Sigmoid colon (tissue), 7 donors: ENCODE measurements around the gene INVS. TPM values are rescaled to one million over a fixed set of nuclear protein-coding genes. Genes with fewer than 3 reads are reported as not detected.
A peak's percentile ranks its signal among the peaks of the same experiment; 100 is the strongest.
"Not testable (repeated sequence)": the region's sequence is repeated elsewhere in the genome, so short reads cannot be mapped to it uniquely, and the experiment has no call there.

Source experiments
- DNase-seq: peaks from one replicate; pipeline ENCODE4 v3.0.0-alpha.2; 2019
- H3K27ac ChIP-seq, 4 donors: fragments of 200-600 bp; sonication (generic); one replicate each; pipeline ENCODE4 v1.5.1; 2016 to 2019; ENCODE audit warnings: mild to moderate bottlenecking in 1 of 4
- H3K27me3 ChIP-seq, 3 donors: fragments of 200-600 bp; sonication (generic); one replicate each; pipeline ENCODE4 v1.5.1; 2019; ENCODE audit warnings: mild to moderate bottlenecking in 1 of 3
- H3K36me3 ChIP-seq, 4 donors: fragments of 200-600 bp; sonication (generic); one replicate each; pipeline ENCODE4 v1.5.1; 2016 to 2019
- H3K4me1 ChIP-seq, 4 donors: fragments of 200-600 bp; sonication (generic); one replicate each; pipeline ENCODE4 v1.5.1; 2017 to 2019
- H3K4me3 ChIP-seq, 4 donors: fragments of 200-600 bp; sonication (generic); one replicate each; pipeline ENCODE4 v1.5.1; 2017 to 2019; ENCODE audit warnings: mild to moderate bottlenecking in 2 of 4, moderate library complexity in 1 of 4
- H3K9me3 ChIP-seq, 4 donors: fragments of 200-600 bp in 3 of 4; sonication (generic) in 3 of 4; one replicate each; pipeline versions ENCODE4 v1.5.1 to v1.6.1; 2013 to 2019
- CTCF ChIP-seq, 4 experiments: fragments of 450-650 bp in 3 of 4; fragments of 200-600 bp in 1 of 4; IDR thresholded peaks; one replicate each; pipeline ENCODE4 v1.5.1; 2016 to 2019; ENCODE audit warnings: antibody characterized with exemption in 4 of 4, mild to moderate bottlenecking in 3 of 4, moderate library complexity in 2 of 4
- EP300 ChIP-seq, 4 donors: sonication (generic); formaldehyde crosslinking; IDR thresholded peaks; one replicate each; pipeline ENCODE4 v1.6.1; 2017; ENCODE audit warnings: antibody characterized with exemption in 4 of 4
- POLR2A ChIP-seq, 2 donors: fragments of 450-650 bp; IDR thresholded peaks; one replicate each; pipeline ENCODE4 v1.6.1; 2016; ENCODE audit warnings: antibody characterized with exemption in 2 of 2, mild to moderate bottlenecking in 2 of 2, moderate library complexity in 2 of 2
- POLR2AphosphoS5 ChIP-seq, 4 donors: sonication (generic); formaldehyde crosslinking; IDR thresholded peaks; one replicate each; pipeline ENCODE4 v1.6.1; 2017; ENCODE audit warnings: antibody characterized with exemption in 4 of 4
- WGBS, 2 donors: extraction: QIAGEN DNeasy Blood & Tissue Kit; methylation state at CpG; one replicate each; pipeline ENCODE4 v1.1.7; 2013; 5-methylcytosine and 5-hydroxymethylcytosine counted together
- intact Hi-C: fragments of 100-400 bp; cut with DNase I; formaldehyde crosslinking; loops from one replicate; pipeline ENCODE4 v1.15.1; 2023
- polyA plus RNA-seq, 3 donors: library from polyadenylated mRNA; stranded (reverse); fragments of 200-250 nt; gene quantifications; one replicate each; pipeline ENCODE4 v1.2.3, GENCODE V29; 2013
- total RNA-seq, 4 donors: library from RNA; depleted of rRNA; stranded (reverse); fragments of >200 nt; gene quantifications; one replicate each; pipeline ENCODE4 v1.1.0, GENCODE V29; 2016
- donor health status: healthy with polysubstance abuse.
- donor health status: Bipolar disorder and iron deficiency.
- donor health status: healthy.

The INVS gene
- total and polyA plus RNA-seq, 7 donors: 1.2 to 41.3 (median 27.4) TPM

- no peak for TF ChIP-seq EP300 (IDR thresholded peaks at IDR 0.05)
- TF ChIP-seq POLR2AphosphoS5 (IDR thresholded peaks at IDR 0.05): no peak
- no peak for TF ChIP-seq POLR2A (IDR thresholded peaks at IDR 0.05)
- peak in 3 of 4 experiments; percentile 14 to 63 (median 50) for TF ChIP-seq CTCF (IDR thresholded peaks at IDR 0.05)
- Histone ChIP-seq H3K9me3 (no peaks in the 10 kb centered on the region), H3K36me3 (peaks cover 0 to 65% (median 4%) of the 10 kb centered on the region in 4 donors), H3K4me1 (no peaks in the 10 kb centered on the region), H3K27ac (no peak overlapping the region), H3K27me3 (no peaks in the 10 kb centered on the region), H3K4me3 (no peak overlapping the region)
- intact Hi-C loops: loop anchor here (10.0 kb wide), 1 partner anchor 1058 kb away; no protein-coding TSS in a partner anchor
- DNase-seq: no peak
- WGBS, 2 donors: 88 to 89% methylated on average over 3 of the region's 3 CpGs
These were observed 224.0 kb downstream of the INVS start for GRCh38 chr9:100322954-100323536.

DNA sequence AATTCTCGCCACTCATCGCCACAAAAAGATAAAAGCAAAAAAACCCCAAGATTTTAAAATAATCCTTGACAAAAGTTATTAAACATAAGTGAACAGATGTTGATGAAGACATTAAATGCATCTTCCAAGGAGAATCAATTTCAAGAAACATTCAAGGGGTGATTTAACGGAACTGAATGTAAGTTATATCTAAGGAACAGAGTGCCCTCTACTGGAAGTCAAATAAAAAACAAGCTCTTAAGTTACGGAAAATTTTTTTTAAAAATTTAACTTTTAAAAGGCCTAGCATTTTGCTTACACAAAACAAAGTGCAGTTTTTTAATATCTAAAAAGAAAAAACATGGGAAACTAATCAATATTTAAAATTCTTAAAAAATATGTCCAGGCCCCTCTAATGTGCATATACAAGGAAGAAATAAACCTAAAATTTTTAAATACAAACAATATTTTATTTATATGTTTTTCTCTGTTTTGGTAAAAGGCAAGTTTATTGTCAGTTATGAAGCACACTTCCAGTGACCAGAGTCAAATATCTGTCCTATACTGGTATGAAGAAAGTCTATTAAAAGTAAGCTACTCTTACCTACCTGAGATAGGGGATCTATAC, 225.7 kb downstream of the INVS start:
- H3K36me3 ChIP-seq: peaks cover 0 to 50% (median 4%) of the 10 kb centered on the region in 4 donors
- 62 to 68% methylated on average over 4 of the region's 4 CpGs for WGBS, 2 donors
- intact Hi-C loops: loop anchor here (10.0 kb wide), 1 partner anchor 1060 kb away; no protein-coding TSS in a partner anchor

DNA sequence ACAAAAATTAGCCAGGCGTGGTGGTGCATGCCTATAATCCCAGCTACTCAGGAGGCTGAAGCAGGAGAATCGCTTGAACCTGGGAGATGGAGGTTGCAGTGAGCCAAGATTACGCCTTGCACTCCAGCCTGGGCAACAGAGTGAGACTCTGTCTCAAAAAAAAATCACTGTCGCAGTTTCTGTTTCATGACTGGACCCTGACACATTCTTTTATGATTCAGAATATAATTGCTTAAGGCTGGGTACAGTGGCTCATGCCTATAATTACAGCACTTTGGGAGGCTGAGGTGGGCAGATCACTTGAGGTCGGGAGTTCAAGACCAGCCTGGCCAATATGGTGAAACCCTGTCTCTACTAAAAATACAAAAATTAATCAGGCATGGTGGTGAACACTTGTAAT, 239.7 kb downstream of the INVS start:
- H3K4me3 ChIP-seq, H3K4me1 ChIP-seq, DNase-seq, intact Hi-C loops, H3K27ac ChIP-seq, H3K27me3 ChIP-seq, H3K9me3 ChIP-seq: not testable (repeated sequence)
- 96 to 98% methylated on average over 5 of the region's 5 CpGs for WGBS, 2 donors
- H3K36me3 ChIP-seq: peaks cover 0 to 20% (median 0%) of the 10 kb centered on the region in 4 donors

More for the DNA sequence above, 225.7 kb downstream of the INVS start:
- Histone ChIP-seq H3K4me3 (no peak overlapping the region), H3K27me3 (no peaks in the 10 kb centered on the region), H3K27ac (no peak overlapping the region), H3K9me3 (no peaks in the 10 kb centered on the region), H3K4me1 (peaks cover 0 to 8% (median 8%) of the 10 kb centered on the region in 4 donors)
- DNase-seq: no peak
- peak in 2 of 4 experiments; percentile 21 to 32 for TF ChIP-seq CTCF (IDR thresholded peaks at IDR 0.05)
- TF ChIP-seq POLR2AphosphoS5 (IDR thresholded peaks at IDR 0.05): no peak

GRCh38 chr9:100340224-100340623, 241.2 kb downstream of the INVS start:
- no peak overlapping the region for H3K4me3 ChIP-seq
- intact Hi-C loops: no loop called here
- TF ChIP-seq POLR2A (IDR thresholded peaks at IDR 0.05): no peak
- TF ChIP-seq POLR2AphosphoS5 (IDR thresholded peaks at IDR 0.05): no peak
- no peak for TF ChIP-seq EP300 (IDR thresholded peaks at IDR 0.05)
- TF ChIP-seq CTCF (IDR thresholded peaks at IDR 0.05): no peak
- no peaks in the 10 kb centered on the region for H3K4me1 ChIP-seq
- DNase-seq: no peak
- 91 to 95% methylated on average over 2 of the region's 2 CpGs for WGBS, 2 donors
- H3K9me3 ChIP-seq: no peaks in the 10 kb centered on the region
- H3K27me3 ChIP-seq: no peaks in the 10 kb centered on the region
- peaks cover 0 to 15% (median under 1%) of the 10 kb centered on the region in 4 donors for H3K36me3 ChIP-seq
- no peak overlapping the region for H3K27ac ChIP-seq

DNA sequence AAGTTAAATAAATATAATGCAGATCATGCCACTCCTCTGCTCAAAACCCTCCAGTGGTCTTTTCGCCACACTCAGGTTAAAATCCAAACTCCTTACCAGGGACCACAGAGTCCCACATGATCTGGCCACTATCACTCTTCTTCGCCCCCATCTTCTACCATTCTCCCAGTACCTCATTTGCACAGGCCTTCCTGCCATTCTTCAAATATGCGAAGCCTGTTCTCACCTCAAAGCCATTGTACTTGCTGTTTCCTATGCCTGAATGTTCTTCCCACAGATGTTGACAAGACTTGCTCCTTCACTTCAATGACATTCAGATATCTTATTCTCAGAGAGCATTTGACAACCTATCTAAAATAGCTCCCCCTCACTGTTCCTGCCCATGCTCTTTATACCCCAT, 242.8 kb downstream of the INVS start:
- intact Hi-C loops: no loop called here
- Histone ChIP-seq H3K36me3 (peaks cover 0 to 28% (median 3%) of the 10 kb centered on the region in 4 donors), H3K4me3 (no peak overlapping the region), H3K4me1 (peaks cover 0 to 4% (median 0%) of the 10 kb centered on the region in 4 donors), H3K27ac (no peak overlapping the region), H3K27me3 (no peaks in the 10 kb centered on the region), H3K9me3 (no peaks in the 10 kb centered on the region)
- no peak for DNase-seq
- 95 to 97% methylated on average over 3 of the region's 3 CpGs for WGBS, 2 donors
- no peak for TF ChIP-seq EP300 (IDR thresholded peaks at IDR 0.05)
- TF ChIP-seq CTCF (IDR thresholded peaks at IDR 0.05): no peak
- TF ChIP-seq POLR2AphosphoS5 (IDR thresholded peaks at IDR 0.05): no peak
- no peak for TF ChIP-seq POLR2A (IDR thresholded peaks at IDR 0.05)
